Activated naive CD8-positive, alpha-beta T cell treated with anti-CD3 and anti-CD28 coated beads, Interleukin-2, amount 50 U/mL, for 16 hours (primary cell): Measurements from ENCODE around the gene SPOCK2.
"Not testable (repeated sequence)": the region's sequence is repeated elsewhere in the genome, so short reads cannot be mapped to it uniquely, and the experiment has no call there.

Experiments used
- DNase-seq: peaks from one replicate; pipeline ENCODE4 v3.0.0-alpha.2; 2020; ENCODE audit warnings: low read depth, low spot score

Gene SPOCK2

GRCh38 chr10:72087969-72088888 is at the start of gene SPOCK2:
Gene SPOCK2 (minus strand): TSS chr10:72088551. CDS start chr10:72088328, 223 bp downstream.
- no peak for DNase-seq

GRCh38 chr10:72137583-72137982 is 49.2 kb upstream of the SPOCK2 start:
- DNase-seq: no peak

- DNase-seq: not testable (repeated sequence)
These were observed 47.9 kb upstream of the SPOCK2 start for GRCh38 chr10:72136225-72136624.

GRCh38 chr10:72134785-72135767 is 46.7 kb upstream of the SPOCK2 start:
- no peak for DNase-seq

- no peak for DNase-seq
These were observed 45.2 kb upstream of the SPOCK2 start for GRCh38 chr10:72133517-72133916.

- no peak for DNase-seq
These were observed 44.5 kb upstream of the SPOCK2 start for GRCh38 chr10:72132854-72133253.

- no peak for DNase-seq
These were observed 39.2 kb upstream of the SPOCK2 start for GRCh38 chr10:72127571-72127970.

- DNase-seq: no peak
These were observed 38.5 kb upstream of the SPOCK2 start for GRCh38 chr10:72126872-72127232.

- DNase-seq: no peak
These were observed 38.0 kb upstream of the SPOCK2 start for GRCh38 chr10:72126184-72126871.

GRCh38 chr10:72124989-72125388 is 36.6 kb upstream of the SPOCK2 start:
- DNase-seq: no peak

GRCh38 chr10:72124381-72124780 is 36.0 kb upstream of the SPOCK2 start:
- DNase-seq: no peak

- DNase-seq: no peak
These were observed 35.3 kb upstream of the SPOCK2 start for GRCh38 chr10:72123616-72124015.

GRCh38 chr10:72122221-72122620 is 33.9 kb upstream of the SPOCK2 start:
- no peak for DNase-seq

- DNase-seq: no peak
These were observed 33.0 kb upstream of the SPOCK2 start for GRCh38 chr10:72121389-72121788.

- DNase-seq: no peak
These were observed 28.0 kb upstream of the SPOCK2 start for GRCh38 chr10:72116372-72116771.

GRCh38 chr10:72114706-72115450 is 26.5 kb upstream of the SPOCK2 start:
- no peak for DNase-seq

GRCh38 chr10:72110673-72111401 is 22.5 kb upstream of the SPOCK2 start:
- no peak for DNase-seq

- no peak for DNase-seq
These were observed 21.3 kb upstream of the SPOCK2 start for GRCh38 chr10:72109636-72110157.

GRCh38 chr10:72108830-72109635 is 20.7 kb upstream of the SPOCK2 start:
- DNase-seq: no peak
